ENCODE data around the gene PGC.
A peak's percentile ranks its signal among the peaks of the same experiment; 100 is the strongest.

PGC gene

DNA sequence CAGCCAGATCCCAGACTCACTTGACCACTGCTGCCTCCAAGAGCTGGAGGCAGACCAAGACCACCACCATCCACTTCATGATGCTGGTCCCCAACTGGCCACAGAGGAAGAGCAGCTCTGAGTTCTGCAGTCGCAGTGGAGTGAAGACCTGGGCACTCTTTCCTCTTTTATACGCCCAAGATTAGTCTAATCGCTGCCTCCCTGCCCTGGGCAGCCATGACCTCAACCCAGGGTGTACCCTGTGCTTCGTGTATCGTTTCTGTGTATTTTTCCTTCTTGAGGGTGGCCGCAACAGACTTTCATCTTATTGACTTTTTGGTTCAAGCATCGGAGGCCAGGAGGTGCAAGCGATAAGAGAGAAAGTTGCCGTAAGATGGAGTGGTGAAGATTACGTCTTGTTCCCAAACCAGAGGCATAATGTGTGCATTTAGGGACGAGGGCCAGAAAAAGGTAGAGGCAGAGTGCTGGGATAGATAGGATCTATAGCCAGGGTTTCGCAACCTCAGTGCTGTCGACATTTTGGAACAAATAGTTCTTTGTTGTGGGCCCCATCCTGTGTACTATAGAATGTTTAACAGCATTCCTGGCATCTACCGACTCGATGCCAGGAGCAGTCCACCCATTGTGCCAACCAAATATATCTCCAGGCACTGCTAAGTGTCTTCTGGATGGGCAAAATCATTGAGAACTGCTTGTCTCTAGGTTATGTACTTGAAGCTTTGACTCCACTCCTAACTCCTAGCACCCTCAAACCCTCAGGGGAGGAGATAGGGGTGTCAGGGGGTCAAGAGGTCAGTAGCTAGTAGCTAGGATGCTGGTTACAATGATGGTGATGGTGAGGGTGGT lies at the start of gene PGC:
Gene PGC (minus strand): TSS at position 142 of the 846 bp plus-strand sequence. CDS start 63 bp downstream, at position 79.
- DNase-seq (ENCODE audit: low read depth): no peak

GRCh38 chr6:41796474-41796873 lies 49.3 kb upstream of the PGC start:
- no peak for DNase-seq (ENCODE audit: low read depth)

DNA sequence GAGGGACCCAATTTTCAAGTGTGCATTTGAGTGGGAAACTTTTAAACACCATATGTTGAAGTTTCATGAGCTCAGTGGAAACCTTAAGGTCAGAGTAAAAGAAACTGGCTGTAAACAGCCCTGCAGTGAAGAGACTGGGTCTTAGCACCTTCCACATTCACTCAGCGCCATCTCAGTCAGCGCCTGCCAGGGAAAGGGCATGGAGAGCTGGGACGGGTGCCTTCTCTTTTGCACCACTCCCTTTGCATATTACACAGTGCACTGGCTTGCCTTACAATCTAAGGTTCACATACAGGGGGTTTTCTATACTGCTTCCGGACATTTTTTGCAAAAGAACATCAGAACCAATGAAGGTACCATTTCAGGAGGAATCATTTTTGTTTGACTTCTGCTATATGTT lies 44.8 kb upstream of the PGC start:
- DNase-seq (ENCODE audit: low read depth): no peak

GRCh38 chr6:41791305-41791704 lies 44.1 kb upstream of the PGC start:
- no peak for DNase-seq (ENCODE audit: low read depth)

DNA sequence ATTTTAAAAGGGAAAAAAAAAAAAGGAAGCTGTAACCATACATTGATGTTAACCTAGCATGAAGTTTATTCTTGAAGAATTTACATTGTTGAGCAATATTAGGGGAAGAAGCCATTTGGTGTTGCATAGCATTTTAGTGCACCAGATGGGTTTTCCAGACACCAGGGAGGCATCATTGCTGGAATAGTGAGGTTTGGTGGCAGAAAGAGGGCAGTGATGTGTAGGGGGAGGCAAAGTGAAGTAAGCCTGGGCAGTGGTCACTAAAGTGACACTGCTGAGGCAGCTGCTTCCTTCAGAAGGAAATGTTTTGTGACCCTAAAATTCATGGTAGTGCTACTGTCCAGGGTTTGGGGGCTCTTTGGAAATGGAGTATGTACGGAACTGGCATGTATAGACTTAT lies 42.8 kb upstream of the PGC start:
- DNase-seq (ENCODE audit: low read depth): no peak

DNA sequence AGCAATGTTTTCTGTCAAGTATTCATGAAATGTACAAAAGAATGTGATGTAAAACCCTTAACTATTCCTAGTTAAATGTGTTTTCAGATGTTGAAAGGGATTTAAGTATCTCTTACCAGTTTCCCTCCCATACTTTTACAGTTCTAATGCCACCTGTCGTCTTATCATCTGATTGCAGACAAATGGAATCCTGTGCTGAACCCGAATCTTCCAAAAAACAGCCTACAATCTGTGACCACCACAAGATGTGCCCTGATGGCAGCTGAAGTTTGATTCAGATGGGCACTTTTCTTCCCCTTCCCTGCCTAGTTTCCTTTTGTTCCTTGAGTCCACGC lies 42.2 kb upstream of the PGC start:
- no peak for DNase-seq (ENCODE audit: low read depth)

GRCh38 chr6:41787219-41787917 lies 40.2 kb upstream of the PGC start, which contains the start of gene TOMM6:
TOMM6 (plus strand) TSS chr6:41787694; CDS start chr6:41787698, 4 bp downstream.
- peak; percentile 85 for DNase-seq (ENCODE audit: low read depth)

DNA sequence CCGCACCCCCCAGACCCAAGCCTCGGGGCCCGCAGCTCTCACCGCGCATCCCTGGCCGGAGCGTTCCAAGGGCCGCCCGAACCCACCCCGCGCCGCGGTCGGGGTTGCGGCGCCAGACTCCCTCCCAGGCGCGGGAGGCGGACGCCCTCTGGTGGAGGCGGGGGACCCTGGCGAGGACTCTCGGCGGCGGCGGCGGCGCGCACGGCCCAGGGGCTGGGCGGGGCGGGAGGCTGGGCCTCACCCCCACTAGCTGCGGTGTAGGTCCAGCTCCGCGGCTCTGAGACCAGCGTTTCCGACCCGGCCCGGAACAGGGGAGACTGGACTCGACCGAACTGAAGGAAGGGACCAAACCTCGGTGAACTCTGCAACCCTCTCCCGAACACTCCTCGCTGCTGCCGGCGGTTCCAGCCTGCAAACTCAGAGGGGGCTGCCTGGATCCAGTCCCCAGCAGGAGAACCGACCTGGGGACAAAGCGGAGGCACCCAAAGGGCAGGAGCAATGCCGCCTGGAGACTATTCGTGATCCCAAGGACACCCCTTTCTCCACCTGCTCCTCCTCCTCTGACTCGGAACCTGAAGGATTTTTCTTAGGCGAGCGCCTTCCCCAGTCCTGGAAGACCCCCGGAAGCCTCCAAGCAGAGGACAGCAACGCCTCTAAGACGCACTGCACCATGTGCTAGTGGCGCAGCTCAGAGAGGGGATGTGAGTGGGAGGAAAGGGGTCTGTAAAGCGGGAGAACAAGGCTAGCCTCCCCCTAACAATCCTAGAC lies 39.4 kb upstream of the PGC start:
- DNase-seq (ENCODE audit: low read depth): peak; percentile 53

GRCh38 chr6:41785689-41786450 lies 38.7 kb upstream of the PGC start:
- no peak for DNase-seq (ENCODE audit: low read depth)

- DNase-seq (ENCODE audit: low read depth): no peak
These were observed 38.1 kb upstream of the PGC start for GRCh38 chr6:41785254-41785653.

DNA sequence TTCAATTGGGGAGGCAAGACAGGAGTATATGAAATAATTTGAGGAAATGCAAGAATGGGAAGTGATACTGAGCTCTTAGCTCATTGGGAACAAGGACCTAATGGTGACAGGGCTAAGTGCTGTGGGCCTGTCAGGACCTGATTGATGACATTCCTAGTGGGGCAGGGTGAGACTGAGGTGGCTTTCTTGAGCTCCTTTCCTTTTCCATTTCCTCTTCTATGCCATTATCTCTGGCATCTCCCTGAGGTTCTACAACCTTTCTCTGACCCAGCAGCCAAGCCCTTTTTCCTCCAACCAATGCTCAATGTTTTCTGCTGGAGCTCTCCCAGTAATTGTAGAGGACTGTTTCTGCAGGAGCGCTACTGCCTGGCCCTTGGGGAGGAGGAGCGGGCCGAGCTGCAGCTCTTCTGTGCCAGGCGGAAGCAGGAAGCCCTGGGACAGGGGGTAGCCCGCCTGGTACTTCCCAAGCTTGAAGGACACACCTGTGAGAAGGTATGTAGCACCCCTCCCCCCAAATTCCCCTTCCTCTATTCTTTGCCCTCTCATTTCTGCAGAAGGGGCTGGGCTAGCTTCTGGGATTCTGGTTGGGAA lies 37.5 kb upstream of the PGC start:
- DNase-seq (ENCODE audit: low read depth): no peak

DNA sequence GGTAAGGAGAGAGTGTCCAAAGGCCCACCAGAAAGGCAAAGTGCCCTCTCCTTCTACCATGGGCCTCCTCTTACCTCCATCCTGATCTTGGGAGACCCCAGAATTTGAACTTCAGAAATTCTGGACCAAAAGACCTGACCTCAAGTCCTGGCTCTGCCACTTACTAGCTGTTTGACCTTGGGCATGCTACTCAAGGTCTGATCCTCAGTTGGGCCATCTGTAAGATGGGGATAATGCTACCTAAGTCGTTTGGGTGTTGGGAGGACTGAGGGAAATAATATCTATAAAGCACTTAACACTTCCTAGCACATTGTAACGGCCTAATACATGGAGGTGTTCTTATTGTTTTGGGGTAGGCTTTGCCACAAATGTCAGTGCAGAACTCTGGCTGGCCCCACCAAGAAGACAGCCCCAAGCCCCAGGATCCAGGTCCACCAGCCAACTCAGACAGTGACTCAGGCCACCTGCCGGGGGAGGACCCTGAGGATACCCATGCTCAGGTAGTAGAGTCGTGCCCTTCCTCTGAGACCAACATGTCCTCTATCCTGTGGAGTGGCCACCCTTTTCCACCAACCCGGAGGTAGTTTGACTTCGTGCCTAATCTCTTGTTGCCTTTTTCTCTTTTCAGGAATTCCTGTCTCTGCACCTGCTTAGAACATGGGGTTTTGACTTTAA lies 36.0 kb upstream of the PGC start:
- no peak for DNase-seq (ENCODE audit: low read depth)

GRCh38 chr6:41781366-41781730 lies 34.2 kb upstream of the PGC start:
- DNase-seq (ENCODE audit: low read depth): no peak

DNA sequence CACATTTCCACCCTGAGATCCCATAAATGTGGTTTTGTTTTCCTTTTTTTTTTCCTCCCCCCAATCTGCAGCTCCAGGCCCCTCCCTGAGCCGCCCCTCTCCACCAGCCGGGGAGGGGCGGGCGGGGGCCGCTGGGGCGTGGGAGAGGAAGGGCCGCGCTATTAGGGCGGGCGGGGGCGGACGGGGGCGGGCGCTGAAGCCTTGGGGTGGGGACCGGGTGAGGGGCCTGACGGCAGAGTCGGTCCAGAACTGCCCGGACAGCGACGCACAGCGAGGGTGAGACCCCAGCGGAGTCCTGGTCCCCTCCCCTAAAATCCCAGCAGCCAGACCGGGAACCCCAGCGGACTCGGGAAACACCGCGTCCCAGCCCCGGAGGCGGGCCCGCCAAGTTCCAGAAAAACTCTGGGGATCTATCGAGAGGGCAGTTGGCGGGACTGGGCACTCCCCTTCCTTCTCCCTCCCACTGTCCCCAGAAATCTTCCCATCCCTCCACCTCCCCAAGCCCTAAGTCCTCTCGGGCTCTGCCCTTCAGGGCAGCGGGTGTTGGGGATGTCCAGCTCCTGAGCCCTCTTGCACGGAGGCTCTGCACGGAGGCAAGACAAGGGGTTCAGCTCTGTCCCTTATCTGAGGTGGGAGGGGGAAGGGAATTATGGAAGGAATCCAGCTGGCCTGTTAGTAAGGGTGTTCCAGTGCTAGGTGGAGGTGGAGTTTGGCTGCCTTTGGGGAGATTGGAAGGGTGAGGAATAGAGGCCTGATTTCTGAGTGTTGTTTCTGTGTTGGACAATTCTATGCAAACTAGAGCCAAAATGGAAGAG lies 33.6 kb upstream of the PGC start, which contains the start of gene PRICKLE4:
Gene PRICKLE4 (plus strand): TSS at position 232 of the 815 bp plus-strand sequence. CDS start 2,692 bp downstream, outside the sequence.
- no peak for DNase-seq (ENCODE audit: low read depth)

GRCh38 chr6:41779788-41780550 lies 32.8 kb upstream of the PGC start, which contains the start of gene FRS3:
FRS3 (minus strand) TSS chr6:41779900; CDS start chr6:41776987, 2,913 bp downstream.
- peak; percentile 83 for DNase-seq (ENCODE audit: low read depth)

GRCh38 chr6:41779336-41779735 lies 32.1 kb upstream of the PGC start:
- no peak for DNase-seq (ENCODE audit: low read depth)

- DNase-seq (ENCODE audit: low read depth): no peak
These were observed 31.7 kb upstream of the PGC start for GRCh38 chr6:41778895-41779294.

DNA sequence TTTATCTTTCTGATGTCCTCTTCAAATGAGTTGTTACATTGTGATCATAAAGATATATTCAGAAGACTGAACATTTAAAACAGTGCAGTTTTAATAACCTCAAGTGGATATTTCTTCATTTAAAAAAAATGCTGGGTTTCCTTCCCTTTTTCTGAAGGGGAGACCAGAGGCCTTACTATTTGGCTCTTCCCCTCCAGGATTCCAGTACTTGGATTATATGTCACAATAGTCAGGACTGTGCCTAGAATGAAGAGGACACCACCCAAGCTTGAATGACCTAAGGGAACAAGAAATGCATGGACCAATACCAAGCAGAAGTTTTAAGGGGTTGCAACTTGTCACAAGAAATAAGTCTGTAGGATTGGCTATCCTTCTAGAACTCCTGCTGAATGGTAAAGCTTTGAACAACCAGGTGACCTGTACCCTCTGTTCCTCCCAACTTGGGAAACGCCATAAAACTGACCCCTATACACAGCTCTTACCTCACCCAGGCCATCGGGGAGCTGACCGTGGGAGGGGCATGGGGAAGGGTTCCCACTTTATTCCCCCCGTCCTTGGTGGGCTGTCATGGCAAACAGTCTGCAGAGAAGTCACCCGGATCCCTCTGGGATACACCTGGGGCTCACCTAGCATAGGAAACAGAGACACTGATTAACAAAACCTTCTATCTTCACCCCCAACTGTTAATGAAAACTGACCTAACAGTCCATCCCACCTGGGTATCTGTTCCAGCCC lies 30.5 kb upstream of the PGC start:
- DNase-seq (ENCODE audit: low read depth): no peak
